Fibroblast of skin of left quadriceps (primary cell): Measurements from ENCODE around the gene SRSF6.
"Not testable (repeated sequence)": the region's sequence is repeated elsewhere in the genome, so short reads cannot be mapped to it uniquely, and the experiment has no call there.

Source experiments
- DNase-seq, 2 experiments: peaks; one replicate each; pipeline ENCODE4 v3.0.0-alpha.2; 2013; ENCODE audit warnings: low read depth in 2 of 2

SRSF6 gene

GRCh38 chr20:43473381-43473704, 15.6 kb downstream of the SRSF6 start:
- no peak for DNase-seq

- DNase-seq, result no peak
Measured at GRCh38 chr20:43477193-43477592, 19.5 kb downstream of the SRSF6 start.

- DNase-seq, result no peak
Measured at GRCh38 chr20:43477619-43478018, 19.9 kb downstream of the SRSF6 start.

GRCh38 chr20:43490038-43490437, 32.3 kb downstream of the SRSF6 start:
- no peak for DNase-seq

- no peak for DNase-seq
Measured at GRCh38 chr20:43492101-43492500, 34.4 kb downstream of the SRSF6 start.

GRCh38 chr20:43495388-43495787, 37.7 kb downstream of the SRSF6 start:
- no peak for DNase-seq

GRCh38 chr20:43502021-43502420, 44.3 kb downstream of the SRSF6 start:
- not testable (repeated sequence) for DNase-seq

GRCh38 chr20:43506238-43506637, 48.5 kb downstream of the SRSF6 start:
- no peak for DNase-seq

GRCh38 chr20:43507150-43508080, 49.7 kb downstream of the SRSF6 start, which contains the start of gene L3MBTL1:
Gene L3MBTL1, plus strand, starts transcription at chr20:43507697. Its CDS starts 5,807 bp downstream, at chr20:43513504.
- no peak for DNase-seq

- DNase-seq, result no peak
Measured at GRCh38 chr20:43508106-43508505, 50.4 kb downstream of the SRSF6 start.

- DNase-seq, result no peak
Measured at GRCh38 chr20:43508604-43509040, 50.9 kb downstream of the SRSF6 start.

- no peak for DNase-seq
Measured at GRCh38 chr20:43511879-43512278, 54.2 kb downstream of the SRSF6 start.

- DNase-seq, result no peak
Measured at GRCh38 chr20:43513372-43513930, 55.8 kb downstream of the SRSF6 start.
